Esophagus squamous epithelium (tissue), 5 donors: ENCODE data around the gene TLR4. TPM values are rescaled to one million over a fixed set of nuclear protein-coding genes. Genes with fewer than 3 reads are reported as not detected.

Source experiments
- DNase-seq: peaks from one replicate; lab custom pipeline; 2025; lab: John Stamatoyannopoulos, UW
- H3K27ac ChIP-seq, 4 donors: fragments of 200-600 bp; sonication (generic); one replicate each; pipeline ENCODE4 v1.5.1; 2016 to 2019; ENCODE audit warnings: mild to moderate bottlenecking in 1 of 4
- H3K27me3 ChIP-seq, 4 donors: fragments of 200-600 bp; sonication (generic); 1 replicate in 3 of 4; 2 replicates in 1 of 4; pipeline versions ENCODE4 v1.5.1 to v1.6.0; 2017 to 2021; ENCODE audit warnings: antibody characterized with exemption in 1 of 4
- H3K36me3 ChIP-seq, 3 donors: fragments of 200-600 bp; sonication (generic); one replicate each; pipeline ENCODE4 v1.5.1; 2016 to 2019
- H3K4me1 ChIP-seq, 3 donors: fragments of 200-600 bp; sonication (generic); one replicate each; pipeline ENCODE4 v1.5.1; 2017 to 2019
- H3K4me3 ChIP-seq, 4 donors: fragments of 200-600 bp; sonication (generic); 1 replicate in 3 of 4; 2 replicates in 1 of 4; pipeline ENCODE4 v1.5.1; 2016 to 2019; ENCODE audit warnings: mild to moderate bottlenecking in 2 of 4, moderate library complexity in 1 of 4
- H3K9me3 ChIP-seq, 3 donors: fragments of 200-600 bp; sonication (generic); one replicate each; pipeline ENCODE4 v1.5.1; 2016 to 2019
- POLR2A ChIP-seq, 4 donors: fragments of 450-650 bp; IDR thresholded peaks; one replicate each; pipeline ENCODE4 v1.6.1; 2017; ENCODE audit warnings: antibody characterized with exemption in 4 of 4, mild to moderate bottlenecking in 4 of 4, moderate library complexity in 3 of 4
- WGBS, 2 donors: methylation state at CpG; one replicate each; pipeline ENCODE4 v1.1.5; 2018; 5-methylcytosine and 5-hydroxymethylcytosine counted together
- intact Hi-C: fragments of 100-400 bp; cut with DNase I; formaldehyde crosslinking; loops from one replicate; pipeline ENCODE4 v1.15.0; 2022
- total RNA-seq, 4 donors: library from RNA; depleted of rRNA; stranded (reverse); fragments of >200 nt; gene quantifications; one replicate each; pipeline ENCODE4 v1.1.0, GENCODE V29; 2016
- TF ChIP-seq, protein P1 (sequence below), 6 experiments: fragments of 450-650 bp in 4 of 6; fragments of 200-600 bp in 2 of 6; sonication (generic) in 2 of 6; IDR thresholded peaks; one replicate each; pipeline ENCODE4 v1.5.1; 2016 to 2019; ENCODE audit warnings: antibody characterized with exemption in 6 of 6, mild to moderate bottlenecking in 4 of 6, moderate library complexity in 4 of 6
- donor health status: DM: yes; HTN: yes; CAD: no.

TLR4 gene
- total RNA-seq, 4 donors from 2014 or later: 0.34 to 14.9 (median 5.8) TPM

DNA sequence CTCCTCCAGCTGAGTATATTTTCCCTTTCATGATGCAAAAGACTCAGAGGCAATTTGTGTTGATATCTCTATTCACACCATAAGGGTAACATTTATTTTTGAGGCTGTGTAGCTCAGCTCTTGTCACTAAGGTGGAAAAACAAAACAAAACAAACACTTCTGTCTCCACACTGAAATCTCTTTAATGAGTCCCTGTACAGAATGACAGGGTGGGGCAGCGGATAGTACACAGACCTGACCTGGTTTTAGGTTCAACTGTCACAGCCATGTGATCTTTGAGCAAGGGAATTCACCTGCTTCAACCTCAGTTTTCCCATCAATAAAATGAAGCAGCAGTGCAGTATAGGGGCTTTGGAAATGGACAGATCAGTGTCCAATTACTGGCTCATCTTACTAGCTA, 29.3 kb downstream of the TLR4 start:
- Histone ChIP-seq H3K27ac (no peak overlapping the region), H3K27me3 (no peaks in the 10 kb centered on the region), H3K36me3 (no peaks in the 10 kb centered on the region), H3K4me1 (no peaks in the 10 kb centered on the region), H3K9me3 (no peaks in the 10 kb centered on the region), H3K4me3 (no peak overlapping the region)
- WGBS, 2 donors: 43 to 58% methylated on average over 1 of the region's 1 CpG
- no peak for TF ChIP-seq POLR2A (IDR thresholded peaks at IDR 0.05)
- TF ChIP-seq, protein P1, sequence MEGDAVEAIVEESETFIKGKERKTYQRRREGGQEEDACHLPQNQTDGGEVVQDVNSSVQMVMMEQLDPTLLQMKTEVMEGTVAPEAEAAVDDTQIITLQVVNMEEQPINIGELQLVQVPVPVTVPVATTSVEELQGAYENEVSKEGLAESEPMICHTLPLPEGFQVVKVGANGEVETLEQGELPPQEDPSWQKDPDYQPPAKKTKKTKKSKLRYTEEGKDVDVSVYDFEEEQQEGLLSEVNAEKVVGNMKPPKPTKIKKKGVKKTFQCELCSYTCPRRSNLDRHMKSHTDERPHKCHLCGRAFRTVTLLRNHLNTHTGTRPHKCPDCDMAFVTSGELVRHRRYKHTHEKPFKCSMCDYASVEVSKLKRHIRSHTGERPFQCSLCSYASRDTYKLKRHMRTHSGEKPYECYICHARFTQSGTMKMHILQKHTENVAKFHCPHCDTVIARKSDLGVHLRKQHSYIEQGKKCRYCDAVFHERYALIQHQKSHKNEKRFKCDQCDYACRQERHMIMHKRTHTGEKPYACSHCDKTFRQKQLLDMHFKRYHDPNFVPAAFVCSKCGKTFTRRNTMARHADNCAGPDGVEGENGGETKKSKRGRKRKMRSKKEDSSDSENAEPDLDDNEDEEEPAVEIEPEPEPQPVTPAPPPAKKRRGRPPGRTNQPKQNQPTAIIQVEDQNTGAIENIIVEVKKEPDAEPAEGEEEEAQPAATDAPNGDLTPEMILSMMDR (IDR thresholded peaks at IDR 0.05): no peak
- intact Hi-C loops: no loop called here
- no peak for DNase-seq

DNA sequence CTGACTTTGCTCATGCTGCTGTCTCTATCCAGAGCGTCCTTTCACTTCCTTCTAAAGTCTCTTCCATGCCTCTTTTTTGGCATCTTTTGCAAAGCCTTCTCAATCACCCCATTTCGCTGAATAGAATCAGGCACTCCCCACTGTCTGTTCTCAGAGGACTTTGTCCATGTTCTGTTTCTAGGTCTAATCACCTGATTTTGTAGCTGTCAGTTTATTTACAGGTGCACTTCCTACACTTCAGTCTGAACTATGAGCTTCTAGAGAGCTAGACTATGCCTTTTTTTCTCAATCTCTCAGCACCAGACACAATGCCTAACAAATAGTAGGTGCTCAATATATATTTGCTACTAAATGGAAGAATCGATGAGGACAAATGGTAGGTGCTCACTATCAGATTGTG, 29.9 kb downstream of the TLR4 start:
- no peak for TF ChIP-seq POLR2A (IDR thresholded peaks at IDR 0.05)
- TF ChIP-seq, protein P1 (IDR thresholded peaks at IDR 0.05): no peak
- Histone ChIP-seq H3K9me3 (no peaks in the 10 kb centered on the region), H3K27ac (no peak overlapping the region), H3K36me3 (no peaks in the 10 kb centered on the region), H3K4me1 (no peaks in the 10 kb centered on the region), H3K27me3 (no peaks in the 10 kb centered on the region), H3K4me3 (no peak overlapping the region)
- intact Hi-C loops: no loop called here
- no peak for DNase-seq
- 75 to 83% methylated on average over 3 of the region's 3 CpGs for WGBS, 2 donors

DNA sequence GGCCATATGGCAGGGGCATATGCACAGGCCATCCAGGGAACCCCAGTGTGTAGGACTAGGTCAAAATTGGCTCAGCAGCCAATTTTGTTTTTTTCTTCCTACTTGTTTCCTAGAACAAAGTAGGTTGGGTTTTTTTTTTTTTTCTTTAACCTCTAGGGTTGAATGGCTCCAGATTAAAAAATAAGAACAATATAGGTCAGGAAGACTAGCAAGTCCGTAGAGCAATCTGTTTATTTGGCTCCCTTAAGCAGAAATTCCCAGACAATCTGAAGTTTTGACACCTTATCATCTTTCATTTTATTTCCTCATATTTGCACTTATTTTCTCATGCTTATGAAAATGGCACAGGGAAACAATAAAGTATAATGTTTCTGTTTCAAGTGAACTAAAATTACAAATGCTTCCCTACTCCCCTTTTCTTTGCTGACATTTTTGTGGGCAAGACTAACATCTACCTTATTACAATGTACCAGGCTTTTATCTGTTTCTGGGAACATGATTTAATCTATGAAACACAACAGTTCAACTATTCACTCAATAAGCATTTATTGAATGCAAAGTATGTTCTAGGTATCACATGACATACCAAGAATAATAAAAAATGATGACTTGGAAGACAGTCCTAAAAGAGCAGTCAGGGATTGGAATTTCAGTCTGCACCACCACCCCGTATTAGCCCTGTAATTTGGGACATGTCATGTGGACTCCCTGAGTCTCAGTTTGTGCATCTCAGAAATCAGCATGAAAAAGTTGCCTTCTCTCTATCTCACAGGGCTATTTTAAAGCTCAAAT, 30.5 kb downstream of the TLR4 start:
- Histone ChIP-seq H3K4me3 (no peak overlapping the region), H3K27me3 (no peaks in the 10 kb centered on the region), H3K4me1 (no peaks in the 10 kb centered on the region), H3K27ac (no peak overlapping the region), H3K9me3 (no peaks in the 10 kb centered on the region), H3K36me3 (no peaks in the 10 kb centered on the region)
- no peak for TF ChIP-seq POLR2A (IDR thresholded peaks at IDR 0.05)
- TF ChIP-seq, protein P1 (IDR thresholded peaks at IDR 0.05): no peak
- no peak for DNase-seq
- intact Hi-C loops: no loop called here
- 42 to 60% methylated on average over 2 of the region's 2 CpGs for WGBS, 2 donors

DNA sequence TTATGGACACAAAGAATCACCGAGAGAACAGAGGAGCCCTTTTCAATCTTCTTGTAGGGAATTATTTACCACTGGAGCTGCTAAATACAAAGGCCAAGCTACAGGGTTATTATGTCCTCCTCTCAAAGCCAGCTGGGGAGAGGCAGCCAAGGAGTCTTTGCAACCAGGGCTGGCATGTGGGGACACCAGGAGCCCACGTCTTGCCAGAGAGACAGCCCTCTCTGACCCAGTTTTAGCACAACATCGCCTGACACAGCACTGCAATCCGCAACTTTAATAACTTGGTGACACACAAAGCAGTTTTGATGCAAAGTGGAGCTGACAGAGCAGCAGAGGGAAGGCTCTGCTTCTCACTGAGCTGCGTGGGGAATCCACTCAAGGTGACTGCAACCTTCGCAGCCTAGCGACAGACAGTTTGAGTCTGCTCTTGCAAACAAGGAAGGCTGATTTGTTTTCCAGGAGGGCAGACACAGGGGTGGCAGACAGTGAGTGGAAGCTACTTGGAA, 33.6 kb downstream of the TLR4 start:
- intact Hi-C loops: no loop called here
- WGBS, 2 donors: 51 to 55% methylated on average over 6 to 7 of the region's 7 CpGs
- Histone ChIP-seq H3K9me3 (no peaks in the 10 kb centered on the region), H3K4me3 (no peak overlapping the region), H3K27me3 (no peaks in the 10 kb centered on the region), H3K36me3 (no peaks in the 10 kb centered on the region), H3K27ac (no peak overlapping the region), H3K4me1 (no peaks in the 10 kb centered on the region)
- TF ChIP-seq, protein P1 (IDR thresholded peaks at IDR 0.05): no peak
- TF ChIP-seq POLR2A (IDR thresholded peaks at IDR 0.05): no peak
- no peak for DNase-seq

DNA sequence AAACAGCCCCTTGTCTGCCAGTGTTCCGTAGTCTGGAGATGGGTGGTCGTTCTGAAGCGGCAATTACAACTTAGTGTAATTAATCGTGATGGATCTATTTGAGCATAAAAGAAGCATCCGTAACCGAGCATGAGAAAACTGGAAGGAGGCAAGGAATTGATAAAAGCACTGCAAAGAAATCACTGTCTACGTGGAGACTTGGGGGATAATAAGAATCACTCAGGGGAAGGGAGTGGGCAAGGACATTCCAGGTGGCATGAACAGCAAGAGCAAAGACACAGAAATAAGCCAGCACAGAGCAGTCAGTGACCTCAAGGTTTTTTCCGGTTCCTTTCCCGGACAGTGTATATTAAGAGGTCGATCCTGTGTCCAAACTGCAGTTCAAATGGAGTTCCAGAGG, 35.0 kb downstream of the TLR4 start:
- TF ChIP-seq POLR2A (IDR thresholded peaks at IDR 0.05): no peak
- TF ChIP-seq, protein P1 (IDR thresholded peaks at IDR 0.05): no peak
- peaks cover 0 to under 1% (median 0%) of the 10 kb centered on the region in 4 donors for H3K27me3 ChIP-seq
- no peaks in the 10 kb centered on the region for H3K4me1 ChIP-seq
- H3K4me3 ChIP-seq: no peak overlapping the region
- no peaks in the 10 kb centered on the region for H3K9me3 ChIP-seq
- DNase-seq: no peak
- no peak overlapping the region for H3K27ac ChIP-seq
- WGBS, 2 donors: 77 to 80% methylated on average over 10 of the region's 10 CpGs
- intact Hi-C loops: no loop called here
- no peaks in the 10 kb centered on the region for H3K36me3 ChIP-seq
